Suprapubic skin (tissue), 4 donors: ENCODE data around the gene SLC7A10. TPM values are rescaled to one million over a fixed set of nuclear protein-coding genes. Genes with fewer than 3 reads are reported as not detected.
A peak's percentile ranks its signal among the peaks of the same experiment; 100 is the strongest.

Experiments
- DNase-seq, 2 donors: peaks; one replicate each; pipeline ENCODE4 v3.0.0-alpha.2; 2019; ENCODE audit warnings: low spot score in 2 of 2
- H3K27ac ChIP-seq: fragments of 200-600 bp; sonication (generic); one replicate; pipeline ENCODE4 v1.5.1; 2019
- H3K27me3 ChIP-seq: fragments of 200-600 bp; sonication (generic); one replicate; pipeline ENCODE4 v1.5.1; 2019
- H3K36me3 ChIP-seq: fragments of 200-600 bp; sonication (generic); one replicate; pipeline ENCODE4 v1.5.1; 2019
- H3K4me1 ChIP-seq: fragments of 200-600 bp; sonication (generic); one replicate; pipeline ENCODE4 v1.5.1; 2019
- H3K4me3 ChIP-seq: fragments of 200-600 bp; sonication (generic); one replicate; pipeline ENCODE4 v1.5.1; 2019; ENCODE audit warnings: mild to moderate bottlenecking
- H3K9me3 ChIP-seq: fragments of 200-600 bp; sonication (generic); one replicate; pipeline ENCODE4 v1.5.1; 2019
- CTCF ChIP-seq, 2 donors: fragments of 200-600 bp in 1 of 2; fragments of 450-650 bp in 1 of 2; sonication (generic) in 1 of 2; IDR thresholded peaks; one replicate each; pipeline ENCODE4 v1.5.1; 2016 to 2019; ENCODE audit warnings: antibody characterized with exemption in 2 of 2, mild to moderate bottlenecking in 1 of 2, moderate library complexity in 1 of 2
- EP300 ChIP-seq: sonication (generic); formaldehyde crosslinking; IDR thresholded peaks from one replicate; pipeline ENCODE4 v1.6.1; 2017; ENCODE audit warnings: antibody characterized with exemption
- POLR2A ChIP-seq, 2 donors: fragments of 450-650 bp; IDR thresholded peaks; one replicate each; pipeline ENCODE4 v1.6.1; 2017; ENCODE audit warnings: antibody characterized with exemption in 2 of 2, mild to moderate bottlenecking in 2 of 2, moderate library complexity in 2 of 2
- POLR2AphosphoS5 ChIP-seq, 3 donors: sonication (generic); formaldehyde crosslinking; IDR thresholded peaks; one replicate each; pipeline ENCODE4 v1.6.1; 2017; ENCODE audit warnings: antibody characterized with exemption in 3 of 3
- WGBS: methylation state at CpG from one replicate; pipeline ENCODE4 v1.1.5; 2018; 5-methylcytosine and 5-hydroxymethylcytosine counted together
- total RNA-seq, 4 donors: library from RNA; depleted of rRNA; stranded (reverse); fragments of >200 nt; gene quantifications; one replicate each; pipeline ENCODE4 v1.1.0, GENCODE V29; 2016

SLC7A10 gene
- total RNA-seq, 4 donors from 2014 or later: 0.38 to 0.93 TPM; not detected in 2

GRCh38 chr19:33245948-33246708 is 20.5 kb upstream of the SLC7A10 start:
- peaks cover 18% of the 10 kb centered on the region for H3K4me1 ChIP-seq
- TF ChIP-seq POLR2A (IDR thresholded peaks at IDR 0.05) (no peak), CTCF (IDR thresholded peaks at IDR 0.05) (peak in 1 of 2 donors; percentile 34)
- no peak overlapping the region for H3K27ac ChIP-seq
- 50% methylated on average over 4 of the region's 7 CpGs for WGBS
- peaks cover 3% of the 10 kb centered on the region for H3K27me3 ChIP-seq
- H3K36me3 ChIP-seq: no peaks in the 10 kb centered on the region
- DNase-seq: no peak
- no peaks in the 10 kb centered on the region for H3K9me3 ChIP-seq
- no peak overlapping the region for H3K4me3 ChIP-seq

GRCh38 chr19:33242911-33243310 is 17.3 kb upstream of the SLC7A10 start:
- H3K27ac ChIP-seq: no peak overlapping the region
- no peaks in the 10 kb centered on the region for H3K9me3 ChIP-seq
- no peak overlapping the region for H3K4me3 ChIP-seq
- 80% methylated on average over 6 of the region's 6 CpGs for WGBS
- TF ChIP-seq POLR2AphosphoS5 (IDR thresholded peaks at IDR 0.05): no peak
- TF ChIP-seq EP300: no peak
- TF ChIP-seq POLR2A (IDR thresholded peaks at IDR 0.05): no peak
- TF ChIP-seq CTCF (IDR thresholded peaks at IDR 0.05): no peak
- peaks cover 12% of the 10 kb centered on the region for H3K4me1 ChIP-seq
- H3K27me3 ChIP-seq: no peaks in the 10 kb centered on the region
- H3K36me3 ChIP-seq: no peaks in the 10 kb centered on the region
- DNase-seq: no peak

- TF ChIP-seq POLR2AphosphoS5 (IDR thresholded peaks at IDR 0.05): no peak
- no peak for TF ChIP-seq EP300
- TF ChIP-seq POLR2A (IDR thresholded peaks at IDR 0.05): no peak
- H3K9me3 ChIP-seq: no peaks in the 10 kb centered on the region
- 79% methylated on average over 5 of the region's 10 CpGs for WGBS
- H3K4me1 ChIP-seq: peaks cover 12% of the 10 kb centered on the region
- no peak overlapping the region for H3K4me3 ChIP-seq
- no peaks in the 10 kb centered on the region for H3K36me3 ChIP-seq
- no peak overlapping the region for H3K27ac ChIP-seq
- DNase-seq: no peak
- H3K27me3 ChIP-seq: no peaks in the 10 kb centered on the region
Observed at GRCh38 chr19:33242131-33242530, 16.5 kb upstream of the SLC7A10 start.

- DNase-seq: peak in 1 of 2 donors; percentile 53
- no peaks in the 10 kb centered on the region for H3K27me3 ChIP-seq
- H3K4me3 ChIP-seq: no peak overlapping the region
- H3K36me3 ChIP-seq: no peaks in the 10 kb centered on the region
- peaks cover 12% of the 10 kb centered on the region for H3K4me1 ChIP-seq
- peak; percentile 28 to 62 for TF ChIP-seq CTCF (IDR thresholded peaks at IDR 0.05)
- no peak for TF ChIP-seq POLR2AphosphoS5 (IDR thresholded peaks at IDR 0.05)
- WGBS: 19% methylated on average over 10 of the region's 22 CpGs
- H3K9me3 ChIP-seq: no peaks in the 10 kb centered on the region
- no peak overlapping the region for H3K27ac ChIP-seq
Observed at GRCh38 chr19:33241530-33242101, 16.0 kb upstream of the SLC7A10 start.

- no CpG with 5 or more reads among the region's 11 CpGs for WGBS
Observed at GRCh38 chr19:33241091-33241529, 15.5 kb upstream of the SLC7A10 start.

More at GRCh38 chr19:33241091-33241529, 15.5 kb upstream of the SLC7A10 start:
- no peak overlapping the region for H3K27ac ChIP-seq
- peak in 1 of 2 donors; percentile 62 for DNase-seq
- H3K9me3 ChIP-seq: no peaks in the 10 kb centered on the region
- H3K4me1 ChIP-seq: peaks cover 12% of the 10 kb centered on the region
- no peak overlapping the region for H3K4me3 ChIP-seq
- H3K36me3 ChIP-seq: no peaks in the 10 kb centered on the region
- TF ChIP-seq CTCF (IDR thresholded peaks at IDR 0.05): no peak
- TF ChIP-seq POLR2A (IDR thresholded peaks at IDR 0.05): no peak
- no peak for TF ChIP-seq POLR2AphosphoS5 (IDR thresholded peaks at IDR 0.05)
- H3K27me3 ChIP-seq: no peaks in the 10 kb centered on the region
